Peyer's patch (tissue), 4 donors: Measurements from ENCODE around the gene SCGB2B2.

ENCODE experiments used
- CTCF ChIP-seq, 6 experiments: fragments of 450-650 bp in 4 of 6; fragments of 200-600 bp in 2 of 6; sonication (generic) in 1 of 6; IDR thresholded peaks; one replicate each; pipeline ENCODE4 v1.5.1; 2017 to 2019; ENCODE audit warnings: antibody characterized with exemption in 6 of 6, mild to moderate bottlenecking in 3 of 6, moderate library complexity in 1 of 6
- POLR2A ChIP-seq, 2 donors: fragments of 450-650 bp; IDR thresholded peaks; one replicate each; pipeline ENCODE4 v1.5.1; 2017; ENCODE audit warnings: antibody characterized with exemption in 2 of 2, mild to moderate bottlenecking in 2 of 2, moderate library complexity in 2 of 2

- TF ChIP-seq POLR2A (IDR thresholded peaks at IDR 0.05) (no peak), CTCF (IDR thresholded peaks at IDR 0.05) (no peak)
These were observed 48.4 kb upstream of the SCGB2B2 start for GRCh38 chr19:34725400-34725799.
